Right lobe of liver (tissue), 4 donors: ENCODE data around the gene ST6GALNAC6.

Experiments
- POLR2A ChIP-seq: fragments of 450-650 bp; IDR thresholded peaks from one replicate; pipeline ENCODE4 v1.6.1; 2017; ENCODE audit warnings: antibody characterized with exemption, mild to moderate bottlenecking
- TF ChIP-seq, protein P1 (sequence below), 4 donors: fragments of 200-600 bp in 3 of 4; fragments of 450-650 bp in 1 of 4; IDR thresholded peaks; one replicate each; pipeline versions ENCODE4 v1.5.1 to v1.8.0; 2016 to 2022; ENCODE audit warnings: antibody characterized with exemption in 4 of 4, mild to moderate bottlenecking in 2 of 4
- donor health status: DM: no; HTN: no; CAD: no.
- donor health status: DM: no; HTN: no; CAD: no.
- donor health status: DM: no; HTN: yes; CAD: no.

DNA sequence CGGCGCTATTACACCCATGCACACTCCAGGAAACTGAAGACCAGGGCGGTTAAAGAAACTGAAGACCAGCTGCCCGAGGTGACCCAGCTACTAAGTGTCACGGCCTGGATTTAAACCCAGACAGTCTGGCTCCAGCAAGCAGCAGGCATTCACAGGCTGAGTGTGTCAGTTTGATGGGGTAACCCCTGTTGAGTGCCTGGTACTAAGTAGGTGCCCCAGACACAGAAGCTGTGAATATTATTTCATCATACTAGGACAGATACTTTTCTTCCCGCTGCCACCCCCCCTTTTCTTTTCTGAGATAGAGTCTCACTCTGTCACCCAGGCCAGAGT, 52.3 kb downstream of the ST6GALNAC6 start:
- TF ChIP-seq, protein P1, sequence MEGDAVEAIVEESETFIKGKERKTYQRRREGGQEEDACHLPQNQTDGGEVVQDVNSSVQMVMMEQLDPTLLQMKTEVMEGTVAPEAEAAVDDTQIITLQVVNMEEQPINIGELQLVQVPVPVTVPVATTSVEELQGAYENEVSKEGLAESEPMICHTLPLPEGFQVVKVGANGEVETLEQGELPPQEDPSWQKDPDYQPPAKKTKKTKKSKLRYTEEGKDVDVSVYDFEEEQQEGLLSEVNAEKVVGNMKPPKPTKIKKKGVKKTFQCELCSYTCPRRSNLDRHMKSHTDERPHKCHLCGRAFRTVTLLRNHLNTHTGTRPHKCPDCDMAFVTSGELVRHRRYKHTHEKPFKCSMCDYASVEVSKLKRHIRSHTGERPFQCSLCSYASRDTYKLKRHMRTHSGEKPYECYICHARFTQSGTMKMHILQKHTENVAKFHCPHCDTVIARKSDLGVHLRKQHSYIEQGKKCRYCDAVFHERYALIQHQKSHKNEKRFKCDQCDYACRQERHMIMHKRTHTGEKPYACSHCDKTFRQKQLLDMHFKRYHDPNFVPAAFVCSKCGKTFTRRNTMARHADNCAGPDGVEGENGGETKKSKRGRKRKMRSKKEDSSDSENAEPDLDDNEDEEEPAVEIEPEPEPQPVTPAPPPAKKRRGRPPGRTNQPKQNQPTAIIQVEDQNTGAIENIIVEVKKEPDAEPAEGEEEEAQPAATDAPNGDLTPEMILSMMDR (IDR thresholded peaks at IDR 0.05), result no peak
- TF ChIP-seq POLR2A, result no peak
